Astrocyte of the cerebellum (primary cell): ENCODE results near the gene AATF.

Source experiments
- DNase-seq: peaks from one replicate; pipeline ENCODE4 v3.0.0-alpha.2; 2011; ENCODE audit warnings: low read depth
- H3K4me3 ChIP-seq: 2 replicates; pipeline ENCODE4 v1.5.1; 2011; ENCODE audit warnings: mild to moderate bottlenecking, low read depth, low read length, moderate library complexity
- in situ Hi-C: cut with HindIII; loops from 2 replicates; pipeline ENCODE4 v1.10.0; 2017; ENCODE audit warnings: low sequenced_read_pairs
- TF ChIP-seq, protein P1 (sequence below): IDR thresholded peaks from 2 replicates; pipeline ENCODE4 v1.5.1; 2012; ENCODE audit warnings: low read length, low read depth, moderate library complexity, mild to moderate bottlenecking; ENCODE audit errors: missing control alignments

AATF gene, protein sequence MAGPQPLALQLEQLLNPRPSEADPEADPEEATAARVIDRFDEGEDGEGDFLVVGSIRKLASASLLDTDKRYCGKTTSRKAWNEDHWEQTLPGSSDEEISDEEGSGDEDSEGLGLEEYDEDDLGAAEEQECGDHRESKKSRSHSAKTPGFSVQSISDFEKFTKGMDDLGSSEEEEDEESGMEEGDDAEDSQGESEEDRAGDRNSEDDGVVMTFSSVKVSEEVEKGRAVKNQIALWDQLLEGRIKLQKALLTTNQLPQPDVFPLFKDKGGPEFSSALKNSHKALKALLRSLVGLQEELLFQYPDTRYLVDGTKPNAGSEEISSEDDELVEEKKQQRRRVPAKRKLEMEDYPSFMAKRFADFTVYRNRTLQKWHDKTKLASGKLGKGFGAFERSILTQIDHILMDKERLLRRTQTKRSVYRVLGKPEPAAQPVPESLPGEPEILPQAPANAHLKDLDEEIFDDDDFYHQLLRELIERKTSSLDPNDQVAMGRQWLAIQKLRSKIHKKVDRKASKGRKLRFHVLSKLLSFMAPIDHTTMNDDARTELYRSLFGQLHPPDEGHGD

GRCh38 chr17:36948717-36949460 lies at the start of gene AATF:
Gene AATF, plus strand, starts transcription at chr17:36948954. Its CDS starts 172 bp downstream, at chr17:36949126.
- in situ Hi-C loops: no loop called here
- peak within 1 kb of the TSS; percentile 72 for H3K4me3 ChIP-seq
- DNase-seq: peak; percentile 86
- TF ChIP-seq, protein P1, sequence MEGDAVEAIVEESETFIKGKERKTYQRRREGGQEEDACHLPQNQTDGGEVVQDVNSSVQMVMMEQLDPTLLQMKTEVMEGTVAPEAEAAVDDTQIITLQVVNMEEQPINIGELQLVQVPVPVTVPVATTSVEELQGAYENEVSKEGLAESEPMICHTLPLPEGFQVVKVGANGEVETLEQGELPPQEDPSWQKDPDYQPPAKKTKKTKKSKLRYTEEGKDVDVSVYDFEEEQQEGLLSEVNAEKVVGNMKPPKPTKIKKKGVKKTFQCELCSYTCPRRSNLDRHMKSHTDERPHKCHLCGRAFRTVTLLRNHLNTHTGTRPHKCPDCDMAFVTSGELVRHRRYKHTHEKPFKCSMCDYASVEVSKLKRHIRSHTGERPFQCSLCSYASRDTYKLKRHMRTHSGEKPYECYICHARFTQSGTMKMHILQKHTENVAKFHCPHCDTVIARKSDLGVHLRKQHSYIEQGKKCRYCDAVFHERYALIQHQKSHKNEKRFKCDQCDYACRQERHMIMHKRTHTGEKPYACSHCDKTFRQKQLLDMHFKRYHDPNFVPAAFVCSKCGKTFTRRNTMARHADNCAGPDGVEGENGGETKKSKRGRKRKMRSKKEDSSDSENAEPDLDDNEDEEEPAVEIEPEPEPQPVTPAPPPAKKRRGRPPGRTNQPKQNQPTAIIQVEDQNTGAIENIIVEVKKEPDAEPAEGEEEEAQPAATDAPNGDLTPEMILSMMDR: no peak

- TF ChIP-seq, protein P1: no peak
- H3K4me3 ChIP-seq: no peak overlapping the region
- no peak for DNase-seq
- in situ Hi-C loops: no loop called here
Measured at GRCh38 chr17:36899250-36900159, 49.2 kb upstream of the AATF start.

DNA sequence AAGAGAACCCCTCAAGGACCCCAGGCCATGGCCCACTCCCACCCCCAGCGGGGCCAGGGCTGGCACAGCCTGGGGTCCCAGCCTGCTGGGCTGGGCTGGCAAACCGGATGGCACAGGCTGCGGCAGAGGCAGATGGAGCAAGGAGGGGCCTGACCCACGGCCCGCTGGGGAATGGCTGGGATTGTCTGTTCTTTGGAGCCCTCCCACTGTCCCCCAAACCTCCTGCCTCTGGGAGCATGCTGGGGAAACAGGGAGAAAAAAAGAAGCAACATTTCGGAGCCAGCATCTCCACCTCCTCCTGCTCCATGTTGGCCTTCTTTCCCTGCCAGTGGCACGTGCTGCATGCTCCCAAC lies 48.6 kb upstream of the AATF start:
- DNase-seq: no peak
- no peak overlapping the region for H3K4me3 ChIP-seq
- in situ Hi-C loops: no loop called here
- TF ChIP-seq, protein P1: no peak

GRCh38 chr17:36901506-36901905 lies 47.2 kb upstream of the AATF start:
- no peak overlapping the region for H3K4me3 ChIP-seq
- TF ChIP-seq, protein P1: no peak
- DNase-seq: peak; percentile 61
- in situ Hi-C loops: no loop called here

- no peak for DNase-seq
- H3K4me3 ChIP-seq: no peak overlapping the region
- in situ Hi-C loops: no loop called here
- TF ChIP-seq, protein P1: no peak
Measured at GRCh38 chr17:36907407-36907806, 41.3 kb upstream of the AATF start.

- no peak for DNase-seq
- in situ Hi-C loops: no loop called here
- TF ChIP-seq, protein P1: no peak
- H3K4me3 ChIP-seq: no peak overlapping the region
Measured at GRCh38 chr17:36910513-36910912, 38.2 kb upstream of the AATF start.
